K562 (cell line): Measurements from ENCODE around the gene URB2. TPM values are rescaled to one million over a fixed set of nuclear protein-coding genes. Genes with fewer than 3 reads are reported as not detected.
A peak's percentile ranks its signal among the peaks of the same experiment; 100 is the strongest.

Experiments used
- BRD4 ChIP-seq: fragments of 200-600 bp; sonication (generic); IDR thresholded peaks from 2 replicates; pipeline ENCODE4 v1.6.1; 2017; ENCODE audit warnings: inconsistent platforms
- ERF ChIP-seq: fragments of 450-650 bp; formaldehyde crosslinking; IDR thresholded peaks from 2 replicates; pipeline ENCODE4 v1.4.0; 2020; ENCODE audit warnings: mild to moderate bottlenecking, mixed read lengths
- IRF2 ChIP-seq: sonication (generic); formaldehyde crosslinking; IDR thresholded peaks from 2 replicates; pipeline ENCODE4 v1.8.1; 2022; ENCODE audit warnings: mild to moderate bottlenecking, missing genetic modification reagents
- MXD1 ChIP-seq: fragments of 250-450 bp; sonication (Bioruptor Pico); IDR thresholded peaks from 2 replicates; pipeline ENCODE4 v1.8.0; 2021; ENCODE audit warnings: borderline replicate concordance, mild to moderate bottlenecking, moderate library complexity; ENCODE audit not compliant: poor library complexity, severe bottlenecking
- NUFIP1 ChIP-seq: fragments of 450-650 bp; IDR thresholded peaks from 2 replicates; pipeline ENCODE4 v1.6.1; 2018; ENCODE audit not compliant: partially characterized antibody
- RBM17 ChIP-seq: fragments of 200-400 bp; formaldehyde crosslinking; IDR thresholded peaks from 2 replicates; pipeline ENCODE4 v1.6.1; 2017; ENCODE audit warnings: low read depth, mild to moderate bottlenecking, low read length, borderline replicate concordance
- YBX1 ChIP-seq: fragments of 450-650 bp; IDR thresholded peaks from 2 replicates; pipeline ENCODE4 v1.7.1; 2016; ENCODE audit warnings: mild to moderate bottlenecking
- ZBTB8A ChIP-seq: fragments of 450-650 bp; IDR thresholded peaks from 2 replicates; pipeline ENCODE4 v1.6.1; 2018; ENCODE audit warnings: mild to moderate bottlenecking, moderate library complexity; ENCODE audit not compliant: partially characterized antibody
- ZNF134 ChIP-seq: fragments of 250-450 bp; sonication (Bioruptor Pico); conservative IDR thresholded peaks from 2 replicates; pipeline ENCODE4 v1.4.0; 2020
- ZNF384 ChIP-seq: IDR thresholded peaks from 2 replicates; pipeline ENCODE4 v1.6.1; 2012; ENCODE audit warnings: low read depth, low read length, improper control_type of control experiment
- polyA plus RNA-seq, 8 experiments: library from polyadenylated mRNA; depleted of rRNA in 4 of 8; stranded (reverse) in 5 of 8; unstranded in 3 of 8; fragments of >200 nt; fragmentation: Nextera tagmentation in 2 of 8; fragmentation: Illumina TruSeq in 1 of 8; extraction: Ambion mirVana in 2 of 8; extraction: Trizol in 1 of 8; gene quantifications; 2 replicates each; pipeline versions ENCODE4 v1.2.1 to v1.2.3, GENCODE V29; 2011 to 2014; ENCODE audit warnings: inconsistent platforms in 1 of 8, missing spikeins in 1 of 8
- total RNA-seq, 7 experiments: library from RNA; depleted of rRNA in 6 of 7; stranded (reverse); fragments of >200 nt in 6 of 7; fragmentation: Illumina TruSeq in 2 of 7; extraction: Trizol in 2 of 7; gene quantifications; 2 replicates each; pipeline versions ENCODE4 v1.2.1 to v1.2.3, GENCODE V29; 2011 to 2021; ENCODE audit warnings: low replicate concordance in 1 of 7
- TF ChIP-seq, protein P1 (sequence below): fragments of 450-650 bp; IDR thresholded peaks from 2 replicates; pipeline ENCODE4 v1.6.1; 2017; ENCODE audit warnings: antibody characterized with exemption
- TF ChIP-seq, protein P2 (sequence below), 2 experiments: fragments of 250-450 bp in 1 of 2; fragments of 450-650 bp in 1 of 2; sonication (Bioruptor Pico) in 1 of 2; IDR thresholded peaks; 2 replicates each; pipeline versions ENCODE4 v1.6.1 to v1.8.0; 2016 to 2021; ENCODE audit warnings: mild to moderate bottlenecking in 2 of 2, moderate library complexity in 2 of 2, missing compliant biosample characterization in 1 of 2, missing genetic modification characterization in 1 of 2
- TF ChIP-seq, protein P3 (sequence below): fragments of 250-450 bp; sonication (Bioruptor Pico); IDR thresholded peaks from 2 replicates; pipeline ENCODE4 v1.5.0; 2021; ENCODE audit warnings: mild to moderate bottlenecking, moderate library complexity
- TF ChIP-seq, protein P4 (sequence below): fragments of 150-350 bp; IDR thresholded peaks from 2 replicates; pipeline ENCODE4 v1.6.1; 2014; ENCODE audit warnings: low read depth, mild to moderate bottlenecking, low read length, borderline replicate concordance

URB2 gene
- total and polyA plus RNA-seq, 9 of the 15 experiments (the other 6 are each of a cell fraction or from before 2014, with no cell fraction given): 2.8 to 28.3 (median 19.0) TPM

- peak; percentile 69; the same call in 1 of the 2 replicates for TF ChIP-seq ERF
- TF ChIP-seq, protein P1, sequence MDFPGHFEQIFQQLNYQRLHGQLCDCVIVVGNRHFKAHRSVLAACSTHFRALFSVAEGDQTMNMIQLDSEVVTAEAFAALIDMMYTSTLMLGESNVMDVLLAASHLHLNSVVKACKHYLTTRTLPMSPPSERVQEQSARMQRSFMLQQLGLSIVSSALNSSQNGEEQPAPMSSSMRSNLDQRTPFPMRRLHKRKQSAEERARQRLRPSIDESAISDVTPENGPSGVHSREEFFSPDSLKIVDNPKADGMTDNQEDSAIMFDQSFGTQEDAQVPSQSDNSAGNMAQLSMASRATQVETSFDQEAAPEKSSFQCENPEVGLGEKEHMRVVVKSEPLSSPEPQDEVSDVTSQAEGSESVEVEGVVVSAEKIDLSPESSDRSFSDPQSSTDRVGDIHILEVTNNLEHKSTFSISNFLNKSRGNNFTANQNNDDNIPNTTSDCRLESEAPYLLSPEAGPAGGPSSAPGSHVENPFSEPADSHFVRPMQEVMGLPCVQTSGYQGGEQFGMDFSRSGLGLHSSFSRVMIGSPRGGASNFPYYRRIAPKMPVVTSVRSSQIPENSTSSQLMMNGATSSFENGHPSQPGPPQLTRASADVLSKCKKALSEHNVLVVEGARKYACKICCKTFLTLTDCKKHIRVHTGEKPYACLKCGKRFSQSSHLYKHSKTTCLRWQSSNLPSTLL: no peak
- no peak for TF ChIP-seq NUFIP1
- TF ChIP-seq ZNF134 (CRISPR knock-in tag): no peak
- no peak for TF ChIP-seq ZBTB8A
- no peak for TF ChIP-seq IRF2 (CRISPR knock-in tag)
- TF ChIP-seq, protein P2, sequence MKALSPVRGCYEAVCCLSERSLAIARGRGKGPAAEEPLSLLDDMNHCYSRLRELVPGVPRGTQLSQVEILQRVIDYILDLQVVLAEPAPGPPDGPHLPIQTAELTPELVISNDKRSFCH (CRISPR knock-in tag; IDR thresholded peaks at IDR 0.05): no peak
- TF ChIP-seq, protein P2 (tag; IDR thresholded peaks at IDR 0.05): 0 out of 2 replicates have a peak, but pooled peaks have one; percentile 60
- no peak for TF ChIP-seq BRD4
- peak; percentile 99 for TF ChIP-seq MXD1 (CRISPR knock-in tag)
- no peak for TF ChIP-seq RBM17
- TF ChIP-seq ZNF384: no peak
- TF ChIP-seq, protein P3, sequence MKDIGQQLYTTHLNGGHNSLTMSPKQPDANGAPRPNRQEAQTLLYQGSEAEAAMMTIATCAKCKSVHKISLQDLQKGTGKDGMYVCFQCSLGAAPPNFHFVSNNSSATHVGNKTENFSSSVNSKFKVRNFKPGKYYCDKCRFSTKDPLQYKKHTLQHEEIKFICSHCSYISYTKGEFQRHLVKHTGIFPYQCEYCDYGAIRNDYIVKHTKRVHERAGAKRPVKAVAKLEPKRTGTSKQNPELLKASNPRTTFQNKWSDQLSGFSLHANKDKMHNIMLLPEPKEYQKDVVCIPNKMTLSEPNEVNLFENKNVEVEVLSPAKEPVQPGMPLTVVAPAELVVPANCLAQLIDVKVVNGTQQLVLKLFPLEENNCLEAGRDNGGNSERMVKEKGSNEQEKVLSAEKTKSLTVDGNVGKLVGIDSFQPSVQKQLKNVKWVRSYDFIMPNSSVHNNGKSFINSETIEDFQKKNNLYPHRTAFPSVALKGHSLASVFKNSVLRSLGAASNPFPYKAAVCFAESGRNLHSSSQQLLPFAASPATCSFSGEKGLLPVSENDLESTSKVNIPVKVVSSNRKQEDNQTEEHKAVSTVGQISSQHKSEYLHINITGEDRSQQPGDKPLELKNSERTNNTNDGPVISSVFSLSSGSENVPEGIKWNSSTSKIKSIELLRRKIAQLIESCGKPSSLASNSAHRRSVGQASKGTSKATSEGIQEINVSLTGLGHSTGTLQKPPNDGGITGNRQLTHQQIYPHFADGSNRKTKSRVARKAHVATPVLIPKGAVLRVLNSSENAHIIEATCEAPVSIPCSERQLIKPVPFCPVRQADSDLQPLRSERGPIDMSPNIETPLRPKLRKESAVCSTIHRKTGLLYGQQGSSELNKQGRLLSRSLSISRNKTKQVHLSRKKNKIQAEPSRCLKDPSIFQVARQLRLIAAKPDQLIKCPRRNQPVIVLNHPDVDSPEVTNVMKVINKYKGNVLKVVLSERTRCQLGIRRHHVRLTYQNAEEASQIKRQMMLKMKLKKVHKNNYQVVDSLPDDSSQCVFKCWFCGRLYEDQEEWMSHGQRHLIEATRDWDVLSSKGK (CRISPR knock-in tag): no peak
- TF ChIP-seq YBX1: no peak
- TF ChIP-seq, protein P4, sequence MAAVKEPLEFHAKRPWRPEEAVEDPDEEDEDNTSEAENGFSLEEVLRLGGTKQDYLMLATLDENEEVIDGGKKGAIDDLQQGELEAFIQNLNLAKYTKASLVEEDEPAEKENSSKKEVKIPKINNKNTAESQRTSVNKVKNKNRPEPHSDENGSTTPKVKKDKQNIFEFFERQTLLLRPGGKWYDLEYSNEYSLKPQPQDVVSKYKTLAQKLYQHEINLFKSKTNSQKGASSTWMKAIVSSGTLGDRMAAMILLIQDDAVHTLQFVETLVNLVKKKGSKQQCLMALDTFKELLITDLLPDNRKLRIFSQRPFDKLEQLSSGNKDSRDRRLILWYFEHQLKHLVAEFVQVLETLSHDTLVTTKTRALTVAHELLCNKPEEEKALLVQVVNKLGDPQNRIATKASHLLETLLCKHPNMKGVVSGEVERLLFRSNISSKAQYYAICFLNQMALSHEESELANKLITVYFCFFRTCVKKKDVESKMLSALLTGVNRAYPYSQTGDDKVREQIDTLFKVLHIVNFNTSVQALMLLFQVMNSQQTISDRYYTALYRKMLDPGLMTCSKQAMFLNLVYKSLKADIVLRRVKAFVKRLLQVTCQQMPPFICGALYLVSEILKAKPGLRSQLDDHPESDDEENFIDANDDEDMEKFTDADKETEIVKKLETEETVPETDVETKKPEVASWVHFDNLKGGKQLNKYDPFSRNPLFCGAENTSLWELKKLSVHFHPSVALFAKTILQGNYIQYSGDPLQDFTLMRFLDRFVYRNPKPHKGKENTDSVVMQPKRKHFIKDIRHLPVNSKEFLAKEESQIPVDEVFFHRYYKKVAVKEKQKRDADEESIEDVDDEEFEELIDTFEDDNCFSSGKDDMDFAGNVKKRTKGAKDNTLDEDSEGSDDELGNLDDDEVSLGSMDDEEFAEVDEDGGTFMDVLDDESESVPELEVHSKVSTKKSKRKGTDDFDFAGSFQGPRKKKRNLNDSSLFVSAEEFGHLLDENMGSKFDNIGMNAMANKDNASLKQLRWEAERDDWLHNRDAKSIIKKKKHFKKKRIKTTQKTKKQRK: no peak; the same call in 1 of the 2 replicates
Observed at GRCh38 chr1:229625915-229626831, at the start of gene URB2, which contains the start of gene TAF5L (continued).
